Nephron progenitor cell (in vitro differentiated cells): ENCODE results near the gene NR5A2.

Experiments
- DNase-seq: peaks from one replicate; pipeline ENCODE4 v3.0.0; 2021
- H3K27ac Mint-ChIP-seq: 2 replicates; pipeline ENCODE4 v1.8.0; 2021; ENCODE audit warnings: mild to moderate bottlenecking, moderate library complexity, mixed read lengths
- H3K27me3 Mint-ChIP-seq: 2 replicates; pipeline ENCODE4 v1.8.0; 2021; ENCODE audit warnings: mild to moderate bottlenecking, low read depth, mixed read lengths; ENCODE audit not compliant: poor library complexity
- H3K36me3 Mint-ChIP-seq: 2 replicates; pipeline ENCODE4 v1.8.0; 2021; ENCODE audit warnings: low read depth, mixed read lengths
- H3K4me1 Mint-ChIP-seq: 2 replicates; pipeline ENCODE4 v1.8.0; 2021; ENCODE audit warnings: mixed read lengths
- H3K4me3 Mint-ChIP-seq: 2 replicates; pipeline ENCODE4 v1.8.0; 2021; ENCODE audit warnings: mild to moderate bottlenecking, moderate library complexity, mixed read lengths
- H3K9me3 Mint-ChIP-seq: 2 replicates; pipeline ENCODE4 v1.8.0; 2021; ENCODE audit warnings: mild to moderate bottlenecking, moderate library complexity, mixed read lengths
- CTCF ChIP-seq: fragments of 200-600 bp; sonication (generic); IDR thresholded peaks from 2 replicates; pipeline ENCODE4 v1.5.0; 2021; ENCODE audit warnings: antibody characterized with exemption

The NR5A2 gene

GRCh38 chr1:200206340-200206739, 178.8 kb downstream of the NR5A2 start:
- Mint-ChIP-seq H3K4me1 (peaks cover 41% of the 10 kb centered on the region), H3K4me3 (no peak overlapping the region), H3K27me3 (peaks cover 5% of the 10 kb centered on the region), H3K27ac (no peak overlapping the region), H3K9me3 (peaks cover 14% of the 10 kb centered on the region), H3K36me3 (peaks cover 8% of the 10 kb centered on the region)
- no peak for TF ChIP-seq CTCF
- DNase-seq, result no peak

GRCh38 chr1:200206761-200207160, 179.3 kb downstream of the NR5A2 start:
- Mint-ChIP-seq H3K36me3 (peaks cover 8% of the 10 kb centered on the region), H3K27me3 (peaks cover 5% of the 10 kb centered on the region), H3K4me1 (peaks cover 41% of the 10 kb centered on the region), H3K27ac (no peak overlapping the region), H3K9me3 (peaks cover 10% of the 10 kb centered on the region), H3K4me3 (no peak overlapping the region)
- TF ChIP-seq CTCF, result no peak
- no peak for DNase-seq

GRCh38 chr1:200207711-200208126, 180.2 kb downstream of the NR5A2 start:
- H3K4me3 Mint-ChIP-seq, result no peak overlapping the region
- no peak for TF ChIP-seq CTCF
- peaks cover under 1% of the 10 kb centered on the region for H3K36me3 Mint-ChIP-seq
- no peak for DNase-seq
- peak overlapping the region; percentile 44 for H3K27ac Mint-ChIP-seq
- peaks cover 5% of the 10 kb centered on the region for H3K27me3 Mint-ChIP-seq
- H3K9me3 Mint-ChIP-seq, result peaks cover under 1% of the 10 kb centered on the region
- peaks cover 41% of the 10 kb centered on the region for H3K4me1 Mint-ChIP-seq

GRCh38 chr1:200211157-200211556, 183.6 kb downstream of the NR5A2 start:
- Mint-ChIP-seq H3K9me3 (peaks cover 29% of the 10 kb centered on the region), H3K36me3 (peaks cover 6% of the 10 kb centered on the region), H3K27ac (no peak overlapping the region), H3K27me3 (peaks cover 5% of the 10 kb centered on the region), H3K4me3 (no peak overlapping the region), H3K4me1 (peaks cover 33% of the 10 kb centered on the region)
- TF ChIP-seq CTCF, result no peak
- no peak for DNase-seq

GRCh38 chr1:200213392-200213791, 185.9 kb downstream of the NR5A2 start:
- Mint-ChIP-seq H3K27me3 (peaks cover 8% of the 10 kb centered on the region), H3K9me3 (peaks cover 29% of the 10 kb centered on the region), H3K36me3 (peaks cover 6% of the 10 kb centered on the region), H3K27ac (no peak overlapping the region), H3K4me1 (peaks cover 14% of the 10 kb centered on the region), H3K4me3 (no peak overlapping the region)
- no peak for DNase-seq
- no peak for TF ChIP-seq CTCF

GRCh38 chr1:200213921-200214320, 186.4 kb downstream of the NR5A2 start:
- DNase-seq, result no peak
- H3K4me3 Mint-ChIP-seq, result no peak overlapping the region

More at GRCh38 chr1:200213921-200214320, 186.4 kb downstream of the NR5A2 start:
- peaks cover 13% of the 10 kb centered on the region for H3K4me1 Mint-ChIP-seq
- H3K27me3 Mint-ChIP-seq, result peaks cover 8% of the 10 kb centered on the region
- H3K36me3 Mint-ChIP-seq, result peaks cover 6% of the 10 kb centered on the region
- H3K27ac Mint-ChIP-seq, result peak overlapping the region; percentile 32
- no peak for TF ChIP-seq CTCF
- H3K9me3 Mint-ChIP-seq, result peaks cover 29% of the 10 kb centered on the region
